SU-DHL-6 (cell line): ENCODE data around the gene PNO1.

Source experiments
- H2AFZ ChIP-seq: fragments of 200-600 bp; sonication (generic); 2 replicates; pipeline ENCODE4 v1.6.1; 2014; ENCODE audit warnings: low read depth, mild to moderate bottlenecking, moderate library complexity, mixed read lengths, antibody characterized with exemption, low read length; ENCODE audit not compliant: severe bottlenecking
- H3F3A ChIP-seq: fragments of 200-600 bp; shearing (Covaris generic); 2 replicates; pipeline ENCODE4 v1.6.0; 2016; ENCODE audit warnings: antibody characterized with exemption, mild to moderate bottlenecking; ENCODE audit not compliant: insufficient read depth
- H3K27ac ChIP-seq: fragments of 200-600 bp; sonication (generic); 2 replicates; pipeline ENCODE4 v1.5.1; 2016; ENCODE audit warnings: low read depth, mild to moderate bottlenecking, low read length, moderate library complexity, mixed read lengths
- H3K27me3 ChIP-seq: fragments of 200-600 bp; sonication (generic), shearing (Covaris generic); 2 replicates; pipeline ENCODE4 v1.6.0; 2014; ENCODE audit warnings: mild to moderate bottlenecking, low read length
- H3K36me3 ChIP-seq: fragments of 200-600 bp; sonication (generic); 2 replicates; pipeline ENCODE4 v1.6.1; 2014; ENCODE audit warnings: mild to moderate bottlenecking, low read length, mixed read lengths
- H3K4me2 ChIP-seq: fragments of 300-600, 200-600 bp; shearing (Covaris generic), sonication (generic); 2 replicates; pipeline ENCODE4 v1.6.0; 2014; ENCODE audit warnings: low read length, low read depth, mild to moderate bottlenecking; ENCODE audit not compliant: poor library complexity, severe bottlenecking
- H3K4me3 ChIP-seq: fragments of 200-600 bp; sonication (generic); 2 replicates; pipeline ENCODE4 v1.5.1; 2014; ENCODE audit warnings: antibody characterized with exemption, low read length, mild to moderate bottlenecking, mixed read lengths; ENCODE audit not compliant: insufficient read depth, poor library complexity, severe bottlenecking
- H3K79me2 ChIP-seq: fragments of 200-600 bp; sonication (generic); 2 replicates; pipeline ENCODE4 v1.6.1; 2014; ENCODE audit warnings: mild to moderate bottlenecking, low read length, moderate library complexity; ENCODE audit not compliant: insufficient read depth
- H3K9ac ChIP-seq: fragments of 200-600 bp; sonication (generic); 2 replicates; pipeline ENCODE4 v1.7.0; 2014; ENCODE audit warnings: mild to moderate bottlenecking, low read length
- H3K9me2 ChIP-seq: fragments of 200-600 bp; sonication (generic); replicated peaks from 2 replicates; pipeline ENCODE4 v1.6.1; 2014; ENCODE audit warnings: low read length; ENCODE audit not compliant: insufficient read depth
- H3K9me3 ChIP-seq: fragments of 200-600 bp; sonication (generic); 2 replicates; pipeline ENCODE4 v1.6.1; 2014; ENCODE audit warnings: low read length, mixed read lengths; ENCODE audit not compliant: insufficient read depth
- H4K20me1 ChIP-seq: fragments of 200-600 bp; sonication (generic); 2 replicates; pipeline ENCODE4 v1.6.1; 2014; ENCODE audit warnings: low read depth, mild to moderate bottlenecking, antibody characterized with exemption, low read length, moderate library complexity, mixed read lengths
- CTCF ChIP-seq: fragments of 200-600 bp; sonication (generic); IDR thresholded peaks from one replicate; pipeline ENCODE4 v1.5.1; 2017; ENCODE audit warnings: antibody characterized with exemption, mild to moderate bottlenecking, low read length, moderate library complexity; ENCODE audit not compliant: insufficient read depth, poor library complexity, severe bottlenecking
- EZH2phosphoT487 ChIP-seq: fragments of 200-600 bp; sonication (generic), shearing (Covaris generic); conservative IDR thresholded peaks from 2 replicates; pipeline ENCODE4 v1.6.1; 2018; ENCODE audit warnings: mild to moderate bottlenecking, antibody characterized with exemption, low read length, moderate library complexity, mixed read lengths

PNO1 gene

DNA sequence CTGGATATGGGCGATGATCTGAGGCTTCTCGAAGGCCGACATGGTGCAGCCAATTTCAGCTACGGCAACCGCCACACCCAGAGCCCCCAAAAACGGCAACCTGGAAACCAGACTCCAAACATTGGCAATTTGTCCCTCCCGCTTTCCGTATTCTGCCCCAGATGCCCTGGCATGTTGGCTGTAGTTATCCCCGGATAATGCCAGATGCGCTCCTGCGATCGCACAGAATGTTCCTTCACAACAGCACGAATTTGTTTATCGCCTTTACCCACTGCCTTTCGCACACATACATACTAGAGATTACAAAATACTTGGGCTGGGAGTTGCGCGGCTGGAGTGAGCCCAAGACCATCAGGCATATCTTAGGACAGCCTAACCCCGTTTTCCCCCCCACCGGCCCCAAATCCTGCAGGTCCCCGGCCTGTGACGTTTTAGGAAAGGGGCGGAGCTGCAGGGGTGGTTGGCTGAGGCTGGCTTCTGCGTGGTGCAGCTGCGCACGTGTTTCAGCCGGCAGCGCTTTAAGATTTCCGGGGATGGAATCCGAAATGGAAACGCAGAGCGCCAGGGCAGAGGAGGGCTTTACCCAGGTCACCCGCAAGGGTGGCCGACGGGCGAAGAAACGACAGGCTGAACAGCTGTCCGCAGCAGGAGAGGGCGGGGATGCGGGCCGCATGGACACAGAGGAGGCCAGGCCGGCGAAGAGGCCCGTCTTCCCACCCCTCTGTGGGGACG is at the start of gene PNO1:
Gene PNO1 (plus strand): TSS at position 487 of the 732 bp plus-strand sequence. CDS start 47 bp downstream, at position 534.
- Histone ChIP-seq H3F3A (peaks cover 7% of the 10 kb centered on the region; the same call in 1 of the 2 replicates), H3K27ac (peak within 1 kb of the TSS; percentile 82), H3K9me2 (no peaks in the 10 kb centered on the region), H2AFZ (peak within 1 kb of the TSS; percentile 69), H3K4me3 (peak within 1 kb of the TSS; percentile 85), H3K79me2 (peaks cover 47% of the 10 kb centered on the region), H4K20me1 (no peaks in the 10 kb centered on the region), H3K9me3 (no peaks in the 10 kb centered on the region), H3K9ac (peak within 1 kb of the TSS; percentile 89), H3K4me2 (peak within 1 kb of the TSS; percentile 92), H3K36me3 (peaks cover 14% of the 10 kb centered on the region; the same call in 1 of the 2 replicates), H3K27me3 (no peaks in the 10 kb centered on the region)
- TF ChIP-seq EZH2phosphoT487 (no peak), CTCF (no peak)

- no peak overlapping the region for H3K27ac ChIP-seq
- H3K9ac ChIP-seq = no peak overlapping the region
- no peaks in the 10 kb centered on the region for H3F3A ChIP-seq
- H3K36me3 ChIP-seq = 0 out of 2 replicates have a peak, but pooled peaks cover 3% of the 10 kb centered on the region
- no peaks in the 10 kb centered on the region for H4K20me1 ChIP-seq
- no peaks in the 10 kb centered on the region for H3K79me2 ChIP-seq
- peaks cover 13% of the 10 kb centered on the region; the same call in 1 of the 2 replicates for H3K9me3 ChIP-seq
- H3K27me3 ChIP-seq = no peaks in the 10 kb centered on the region
- H3K4me3 ChIP-seq = no peak overlapping the region
- no peak overlapping the region for H2AFZ ChIP-seq
- no peak overlapping the region for H3K4me2 ChIP-seq
- TF ChIP-seq EZH2phosphoT487 (no peak), CTCF (no peak)
- no peaks in the 10 kb centered on the region for H3K9me2 ChIP-seq
Observed at GRCh38 chr2:68108120-68108519, 49.6 kb upstream of the PNO1 start.

GRCh38 chr2:68110102-68110501 is 47.6 kb upstream of the PNO1 start:
- Histone ChIP-seq H3K27me3 (no peaks in the 10 kb centered on the region), H3K36me3 (0 out of 2 replicates have a peak, but pooled peaks cover 3% of the 10 kb centered on the region), H3K4me3 (no peak overlapping the region), H4K20me1 (no peaks in the 10 kb centered on the region), H3K9ac (no peak overlapping the region), H3K4me2 (no peak overlapping the region), H3K79me2 (no peaks in the 10 kb centered on the region), H3K9me2 (no peaks in the 10 kb centered on the region), H3F3A (no peaks in the 10 kb centered on the region), H3K27ac (no peak overlapping the region), H3K9me3 (peaks cover 13% of the 10 kb centered on the region; the same call in 1 of the 2 replicates), H2AFZ (no peak overlapping the region)
- TF ChIP-seq EZH2phosphoT487 (no peak), CTCF (no peak)
